Left lung (tissue), 10 donors: ENCODE measurements around the gene MAN1A2. TPM values are rescaled to one million over a fixed set of nuclear protein-coding genes. Genes with fewer than 3 reads are reported as not detected.

Experiments used
- ATAC-seq: fragments of 200-7000 bp; cut with Tn5 transposase; one replicate; pipeline ENCODE4 v1.9.1; 2020; ENCODE audit warnings: moderate library complexity
- DNase-seq, 4 donors: peaks; one replicate each; pipeline ENCODE4 v3.0.0-alpha.2; 2013 to 2020
- H3K27ac ChIP-seq, 2 donors: fragments of 200-600 bp; sonication (generic) in 1 of 2; one replicate each; pipeline versions ENCODE4 v1.5.0 to v1.8.0; 2020 to 2021
- H3K27me3 ChIP-seq, 2 donors: fragments of 200-600 bp; sonication (generic) in 1 of 2; one replicate each; pipeline versions ENCODE4 v1.5.0 to v1.8.0; 2020 to 2021
- H3K36me3 ChIP-seq, 2 donors: fragments of 200-600 bp; sonication (generic) in 1 of 2; one replicate each; pipeline versions ENCODE4 v1.5.0 to v1.8.0; 2020 to 2021
- H3K4me1 ChIP-seq, 2 donors: fragments of 200-600 bp; one replicate each; pipeline ENCODE4 v1.8.0; 2021
- H3K4me3 ChIP-seq, 2 donors: fragments of 200-600 bp; sonication (generic) in 1 of 2; one replicate each; pipeline versions ENCODE4 v1.5.0 to v1.8.0; 2020 to 2021; ENCODE audit warnings: mild to moderate bottlenecking in 1 of 2
- H3K9me3 ChIP-seq, 2 donors: fragments of 200-600 bp; sonication (generic) in 1 of 2; one replicate each; pipeline versions ENCODE4 v1.5.0 to v1.8.0; 2020 to 2021
- intact Hi-C, 2 donors: fragments of 100-400 bp; cut with DNase I; formaldehyde crosslinking; loops; one replicate each; pipeline versions ENCODE4 v1.11.2 to v1.14.2; 2022
- polyA plus RNA-seq, 6 donors: library from polyadenylated mRNA; unstranded; fragments of 120-200 nt; gene quantifications; one replicate each; pipeline ENCODE4 v1.2.1, GENCODE V29; 2013; ENCODE audit not compliant: insufficient read length in 6 of 6
- total RNA-seq, 2 donors: library from RNA; stranded (reverse); fragmentation: NEBNext Ultra II Directional; extraction: Animal tissue kit (Norgen Biotek cat#: 25700); gene quantifications; one replicate each; pipeline ENCODE4 v1.2.1, GENCODE V29; 2021
- TF ChIP-seq, protein P1 (sequence below), 2 donors: fragments of 200-600 bp; sonication (generic) in 1 of 2; IDR thresholded peaks; one replicate each; pipeline versions ENCODE4 v1.5.0 to v1.8.0; 2021; ENCODE audit warnings: antibody characterized with exemption in 2 of 2
- donor health status: DM: no; HTN: yes; CAD: no.
- donor health status: DM: no; HTN: no; CAD: no.

The MAN1A2 gene
- total and polyA plus RNA-seq, 8 donors: 31.8 to 49.4 (median 34.6) TPM

DNA sequence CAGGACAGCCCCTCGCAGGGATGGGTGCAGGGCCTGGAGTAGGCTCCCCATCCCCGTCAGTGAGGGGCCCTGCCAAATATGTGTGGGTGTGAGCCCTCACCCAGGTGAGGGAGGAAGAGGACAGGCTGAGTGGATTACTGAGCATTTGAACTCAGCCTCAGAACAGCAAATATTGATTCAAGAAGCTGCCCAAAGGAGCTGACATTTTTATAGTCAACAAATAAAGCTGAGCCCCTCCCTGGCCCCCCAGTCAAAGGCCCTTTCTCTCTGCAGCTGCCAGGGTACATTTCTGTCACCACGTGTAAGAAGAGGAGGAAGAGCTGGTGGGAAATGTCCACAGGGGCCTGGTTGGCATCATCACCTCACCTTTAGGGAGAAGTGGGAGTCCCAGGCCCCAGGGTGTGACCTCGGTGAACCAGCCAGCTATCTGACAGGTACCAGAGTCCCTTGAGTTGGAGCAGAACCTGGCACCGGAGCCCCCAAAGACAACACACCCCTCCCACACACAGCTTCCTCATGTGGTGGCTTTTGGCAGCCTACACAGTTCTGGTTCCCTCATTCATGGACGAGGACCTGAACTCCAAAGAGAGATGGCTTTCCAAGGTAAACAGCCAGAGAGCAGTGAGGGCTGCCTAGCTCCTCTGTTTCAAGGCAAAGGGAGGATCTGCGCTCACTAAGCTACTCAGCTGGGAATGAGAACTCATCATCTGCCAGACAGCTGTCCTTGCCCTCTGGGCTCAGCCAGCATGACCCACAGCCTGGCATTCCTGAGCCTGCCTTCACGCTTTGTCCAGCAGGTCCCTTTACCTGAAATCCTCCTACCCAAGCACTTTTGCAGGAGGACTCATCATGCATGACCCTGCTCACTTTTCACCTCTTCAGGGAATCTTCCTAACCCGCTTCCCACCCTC lies 195.6 kb downstream of the MAN1A2 start:
- no peak overlapping the region for H3K27ac ChIP-seq
- DNase-seq: peak in 1 of 4 donors; percentile 17
- H3K36me3 ChIP-seq: no peaks in the 10 kb centered on the region
- TF ChIP-seq, protein P1, sequence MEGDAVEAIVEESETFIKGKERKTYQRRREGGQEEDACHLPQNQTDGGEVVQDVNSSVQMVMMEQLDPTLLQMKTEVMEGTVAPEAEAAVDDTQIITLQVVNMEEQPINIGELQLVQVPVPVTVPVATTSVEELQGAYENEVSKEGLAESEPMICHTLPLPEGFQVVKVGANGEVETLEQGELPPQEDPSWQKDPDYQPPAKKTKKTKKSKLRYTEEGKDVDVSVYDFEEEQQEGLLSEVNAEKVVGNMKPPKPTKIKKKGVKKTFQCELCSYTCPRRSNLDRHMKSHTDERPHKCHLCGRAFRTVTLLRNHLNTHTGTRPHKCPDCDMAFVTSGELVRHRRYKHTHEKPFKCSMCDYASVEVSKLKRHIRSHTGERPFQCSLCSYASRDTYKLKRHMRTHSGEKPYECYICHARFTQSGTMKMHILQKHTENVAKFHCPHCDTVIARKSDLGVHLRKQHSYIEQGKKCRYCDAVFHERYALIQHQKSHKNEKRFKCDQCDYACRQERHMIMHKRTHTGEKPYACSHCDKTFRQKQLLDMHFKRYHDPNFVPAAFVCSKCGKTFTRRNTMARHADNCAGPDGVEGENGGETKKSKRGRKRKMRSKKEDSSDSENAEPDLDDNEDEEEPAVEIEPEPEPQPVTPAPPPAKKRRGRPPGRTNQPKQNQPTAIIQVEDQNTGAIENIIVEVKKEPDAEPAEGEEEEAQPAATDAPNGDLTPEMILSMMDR (IDR thresholded peaks at IDR 0.05): no peak
- H3K27me3 ChIP-seq: no peaks in the 10 kb centered on the region
- ATAC-seq: peak; percentile 87
- H3K9me3 ChIP-seq: peaks cover 0 to 4% of the 10 kb centered on the region in 2 donors
- no peak overlapping the region for H3K4me3 ChIP-seq
- intact Hi-C loops: no loop called here
- H3K4me1 ChIP-seq: no peaks in the 10 kb centered on the region

DNA sequence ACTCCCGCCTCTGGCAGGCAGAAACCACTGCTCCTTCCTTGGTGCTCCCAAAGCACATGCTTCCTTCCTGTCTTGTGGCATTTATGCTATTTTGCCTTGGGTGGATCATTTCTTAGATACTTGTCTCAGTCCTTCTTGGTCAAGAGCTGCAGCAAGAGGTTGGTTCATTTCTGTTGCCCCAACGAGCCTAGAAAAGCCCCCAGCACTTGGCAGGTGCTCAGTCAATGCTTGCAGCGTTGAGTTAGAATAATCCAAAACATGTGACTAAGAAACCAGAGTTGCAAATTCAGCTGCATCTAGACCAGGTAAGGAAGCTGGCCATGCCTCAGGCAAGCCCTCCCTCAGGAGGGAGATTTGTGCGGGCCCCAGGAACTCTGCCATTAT lies 196.2 kb downstream of the MAN1A2 start:
- no peak for DNase-seq
- Histone ChIP-seq H3K36me3 (no peaks in the 10 kb centered on the region), H3K9me3 (peaks cover 0 to 4% of the 10 kb centered on the region in 2 donors), H3K4me1 (no peaks in the 10 kb centered on the region), H3K27ac (no peak overlapping the region), H3K27me3 (no peaks in the 10 kb centered on the region), H3K4me3 (no peak overlapping the region)
- TF ChIP-seq, protein P1 (IDR thresholded peaks at IDR 0.05): no peak
- intact Hi-C loops: no loop called here
- no peak for ATAC-seq

DNA sequence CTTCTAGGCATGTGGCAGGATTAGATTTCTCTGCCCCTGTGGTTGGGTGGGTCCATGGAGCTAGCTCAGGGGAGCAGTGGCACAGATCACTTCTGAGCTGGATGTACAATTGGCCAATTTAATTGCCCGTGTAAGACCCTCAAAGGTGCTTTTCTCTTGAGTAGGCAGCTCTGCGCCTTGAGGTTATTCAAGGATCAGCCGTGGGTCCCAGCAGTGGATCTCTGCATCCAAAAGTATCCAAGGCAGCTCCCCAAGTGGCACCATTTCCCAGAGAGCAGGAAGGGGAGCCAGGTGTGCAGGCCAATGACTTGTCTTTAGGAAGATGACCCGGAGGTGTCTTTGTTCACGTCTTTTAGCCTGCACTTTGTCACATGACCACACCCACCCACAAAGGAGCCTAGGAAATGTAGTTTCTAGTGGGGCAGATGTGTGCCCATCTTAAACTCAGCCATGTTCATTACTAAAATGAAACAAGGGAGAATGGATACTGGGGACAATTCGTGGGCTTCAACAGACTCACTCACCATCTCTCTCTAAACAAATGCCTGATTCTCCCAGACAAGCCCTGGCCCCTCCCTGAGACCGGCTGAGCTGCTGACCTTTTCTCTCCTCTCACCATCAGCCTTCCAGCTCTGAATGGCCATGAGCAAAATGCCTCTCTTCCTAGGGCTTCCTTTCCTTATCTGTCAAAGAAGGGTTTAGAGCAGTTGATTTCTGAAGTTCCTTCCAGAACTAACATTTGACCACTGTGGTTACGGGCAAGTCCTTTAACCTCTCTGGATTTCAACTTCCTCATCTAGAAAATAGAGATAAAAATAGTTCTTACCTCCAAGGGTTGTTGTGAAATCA lies 197.2 kb downstream of the MAN1A2 start:
- TF ChIP-seq, protein P1 (IDR thresholded peaks at IDR 0.05): no peak
- no peak overlapping the region for H3K4me3 ChIP-seq
- DNase-seq (no peak), ATAC-seq (no peak)
- intact Hi-C loops: no loop called here
- H3K4me1 ChIP-seq: no peaks in the 10 kb centered on the region
- H3K9me3 ChIP-seq: peaks cover 0 to under 1% of the 10 kb centered on the region in 2 donors
- H3K36me3 ChIP-seq: no peaks in the 10 kb centered on the region
- no peak overlapping the region for H3K27ac ChIP-seq
- H3K27me3 ChIP-seq: no peaks in the 10 kb centered on the region

DNA sequence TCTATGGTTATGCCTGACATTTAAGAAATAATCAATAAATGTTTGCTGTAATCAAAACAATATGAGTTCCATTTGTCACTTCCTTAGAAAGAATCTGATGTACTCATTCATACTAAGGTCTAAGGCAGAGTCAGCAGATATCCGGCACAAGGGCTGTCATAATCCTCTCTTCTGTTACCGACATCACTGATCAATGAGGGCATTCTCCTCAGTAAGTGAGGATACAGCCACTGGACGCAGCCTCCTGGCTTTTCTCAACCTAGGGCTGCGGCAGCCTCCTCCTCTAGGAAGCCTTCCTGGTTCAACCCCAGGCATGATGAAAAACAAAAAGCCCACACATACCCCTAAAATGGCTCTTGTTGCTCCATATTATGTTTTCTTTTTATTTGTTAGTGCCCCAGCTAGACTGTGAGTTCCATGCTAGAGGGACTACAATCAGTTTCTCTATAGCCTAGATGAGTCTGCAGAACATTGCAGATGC lies 197.9 kb downstream of the MAN1A2 start:
- no peak overlapping the region for H3K4me3 ChIP-seq
- intact Hi-C loops: no loop called here
- no peaks in the 10 kb centered on the region for H3K36me3 ChIP-seq
- no peaks in the 10 kb centered on the region for H3K4me1 ChIP-seq
- DNase-seq (no peak), ATAC-seq (no peak)
- H3K27me3 ChIP-seq: no peaks in the 10 kb centered on the region
- H3K9me3 ChIP-seq: no peaks in the 10 kb centered on the region
- TF ChIP-seq, protein P1 (IDR thresholded peaks at IDR 0.05): no peak
- H3K27ac ChIP-seq: no peak overlapping the region
